ENCODE measurements around the gene TTLL6.

Gene TTLL6

GRCh38 chr17:48738424-48738802 lies 78.6 kb downstream of the TTLL6 start:
- no peak for DNase-seq (ENCODE audit: low read depth in 3 of 3)

GRCh38 chr17:48737330-48738043 lies 79.5 kb downstream of the TTLL6 start:
- DNase-seq (ENCODE audit: low read depth in 3 of 3): no peak

- no peak for DNase-seq (ENCODE audit: low read depth in 3 of 3)
Measured at GRCh38 chr17:48735062-48735351, 82.0 kb downstream of the TTLL6 start.

GRCh38 chr17:48734333-48735061 lies 82.5 kb downstream of the TTLL6 start:
- DNase-seq (ENCODE audit: low read depth in 3 of 3): no peak

DNA sequence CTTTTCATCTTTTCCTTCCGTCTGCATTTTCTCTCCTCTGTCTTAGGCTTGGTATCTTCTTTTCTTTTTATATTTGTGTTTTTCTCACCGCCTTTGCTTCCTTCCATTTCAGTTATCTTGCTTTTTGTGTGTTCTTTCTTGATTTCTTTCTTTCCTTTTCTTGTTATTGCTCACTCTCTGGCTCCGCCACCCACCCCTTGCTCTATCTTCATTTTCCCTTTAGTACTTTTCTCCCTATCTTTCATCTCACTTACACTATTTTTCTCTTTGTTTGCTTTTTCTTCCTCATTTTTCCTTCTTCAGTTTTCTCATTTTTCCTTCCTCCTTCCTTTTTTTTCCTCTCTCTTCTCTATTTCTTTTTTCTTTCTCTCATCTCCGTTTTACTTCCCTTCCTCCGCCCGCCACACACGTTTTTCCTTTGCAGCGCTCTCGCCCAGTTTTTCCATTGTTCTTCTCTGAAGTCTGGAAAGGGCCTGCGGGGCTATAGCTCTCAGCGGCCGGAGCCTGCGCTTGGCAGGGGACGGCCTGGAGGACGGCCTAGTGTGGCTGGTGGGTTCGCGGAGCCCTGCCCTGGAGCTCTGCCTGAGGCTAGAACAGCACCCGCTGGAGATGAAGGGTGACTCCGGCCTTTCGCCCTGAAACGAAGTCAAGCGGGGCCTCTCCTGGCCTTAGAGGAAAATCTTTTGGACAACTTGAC lies 83.2 kb downstream of the TTLL6 start:
- DNase-seq (ENCODE audit: low read depth in 3 of 3): no peak

GRCh38 chr17:48732688-48733629 lies 84.1 kb downstream of the TTLL6 start:
- DNase-seq (ENCODE audit: low read depth in 3 of 3): no peak

DNA sequence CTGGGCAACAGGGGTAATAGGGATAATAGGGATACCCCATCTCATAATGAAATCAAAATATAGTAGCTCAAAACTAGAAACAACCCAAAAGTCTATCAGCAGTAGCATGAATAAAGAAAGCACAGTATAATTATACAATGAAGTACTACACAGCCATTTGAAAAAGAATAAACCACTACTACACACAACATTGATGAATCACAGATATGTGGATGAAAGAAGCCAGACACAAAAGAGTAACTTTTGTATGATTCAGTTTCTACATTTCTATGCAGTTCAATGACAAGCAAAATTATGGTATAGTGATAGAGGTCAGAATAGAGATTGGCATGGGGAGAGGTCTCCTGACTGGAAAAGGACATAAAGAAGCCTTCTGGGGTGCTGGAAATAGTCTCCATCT lies 85.7 kb downstream of the TTLL6 start:
- no peak for DNase-seq (ENCODE audit: low read depth in 3 of 3)

GRCh38 chr17:48730240-48730550 lies 86.8 kb downstream of the TTLL6 start:
- DNase-seq (ENCODE audit: low read depth in 3 of 3): no peak

DNA sequence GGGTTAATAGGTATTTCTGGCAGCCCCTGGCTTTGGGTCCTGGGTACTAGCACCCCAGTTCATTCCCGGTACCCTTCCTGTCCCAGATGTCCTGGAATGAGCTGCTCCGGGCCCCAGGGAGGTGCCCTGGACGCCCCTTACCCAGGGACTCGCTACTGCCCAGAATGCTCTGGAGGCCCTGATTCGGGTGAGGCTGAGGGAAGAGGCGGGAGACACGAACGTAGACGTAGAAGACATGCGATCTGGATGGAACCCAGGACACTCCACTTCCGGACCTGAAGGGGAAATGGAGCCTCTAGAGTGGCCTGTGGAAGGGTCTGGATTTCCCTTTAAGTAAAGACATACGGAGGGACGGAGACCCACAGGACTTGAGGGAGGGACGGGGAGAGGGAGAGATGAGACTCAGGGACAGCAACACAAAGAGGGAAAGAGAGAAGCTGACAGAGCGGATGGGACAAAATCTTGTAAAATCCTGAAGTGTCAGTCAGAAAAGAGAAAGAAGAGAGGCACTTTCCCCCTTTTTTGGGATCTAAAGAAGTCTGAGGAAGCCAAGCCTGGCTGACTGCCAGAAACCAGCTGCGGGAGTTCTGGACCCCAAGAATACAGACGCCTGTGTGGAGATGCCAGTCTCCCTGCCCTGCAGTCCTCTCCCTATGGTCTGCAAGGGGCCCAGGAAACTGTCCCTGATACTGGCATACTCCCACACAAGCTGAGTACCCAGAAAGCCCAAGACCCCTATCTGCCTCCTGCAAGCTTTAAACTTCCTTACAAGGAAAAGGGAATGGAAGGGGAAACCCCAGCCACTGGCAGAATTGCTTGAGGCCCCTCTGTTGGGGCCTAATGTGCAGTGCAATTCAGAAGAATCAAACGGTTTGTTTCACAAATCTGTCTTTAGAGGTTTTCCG lies 87.4 kb downstream of the TTLL6 start:
- no peak for DNase-seq (ENCODE audit: low read depth in 3 of 3)

DNA sequence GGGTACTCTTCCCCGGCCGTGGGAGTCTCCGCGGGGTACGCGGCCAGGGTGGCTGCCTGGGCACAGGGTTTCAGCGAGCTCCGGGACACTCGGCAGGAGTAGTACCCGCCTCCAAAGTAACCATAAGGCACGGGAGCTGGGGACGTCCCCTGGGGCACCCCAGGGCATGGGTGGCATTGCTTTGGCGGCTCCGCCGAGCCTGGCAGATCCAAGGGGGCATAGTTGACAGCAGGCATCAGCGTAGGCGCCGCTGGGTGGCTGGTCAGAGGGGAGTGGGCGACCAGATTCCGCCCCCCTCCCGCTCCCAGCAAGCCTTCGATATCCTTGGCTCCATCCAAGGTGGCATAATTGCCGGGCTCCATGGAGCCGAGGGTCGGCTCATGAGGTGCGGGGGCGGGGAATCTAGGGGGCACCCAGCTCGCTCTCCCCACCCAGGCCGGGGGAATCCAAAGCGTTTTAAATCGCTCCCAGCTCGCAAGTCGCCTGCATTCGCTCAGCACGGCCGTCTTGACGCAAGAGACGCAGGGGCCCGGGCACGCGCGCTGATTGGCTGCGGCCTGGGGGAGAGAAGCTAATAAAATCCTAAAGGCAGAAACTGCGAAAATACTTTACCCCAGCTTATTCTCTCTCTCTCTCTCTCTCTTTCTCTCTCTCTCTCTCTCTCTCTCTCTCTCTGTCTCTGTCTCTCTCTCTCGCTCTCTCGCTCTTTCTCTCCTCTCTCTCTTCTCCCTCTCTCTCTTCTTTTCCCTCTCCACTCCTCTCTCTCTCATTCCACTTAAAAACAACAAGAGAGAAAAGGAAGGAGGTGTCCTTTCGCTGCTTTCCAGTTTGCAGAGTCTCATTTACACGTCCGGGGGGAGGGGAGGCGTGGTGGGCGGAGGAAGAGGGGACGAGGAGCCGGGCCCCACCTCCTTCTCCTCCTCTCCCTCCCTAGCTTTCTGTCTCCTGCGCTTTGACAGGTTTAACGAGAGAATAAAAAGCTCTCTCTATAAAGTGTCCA lies 88.5 kb downstream of the TTLL6 start, which contains the start of gene HOXB13:
TSS of gene HOXB13 (minus strand) at position 519 of the 1,000 bp plus-strand sequence. CDS start at position 362, 157 bp downstream.
- peak in 1 of 3 donors; percentile 24 for DNase-seq (ENCODE audit: low read depth in 3 of 3)

DNA sequence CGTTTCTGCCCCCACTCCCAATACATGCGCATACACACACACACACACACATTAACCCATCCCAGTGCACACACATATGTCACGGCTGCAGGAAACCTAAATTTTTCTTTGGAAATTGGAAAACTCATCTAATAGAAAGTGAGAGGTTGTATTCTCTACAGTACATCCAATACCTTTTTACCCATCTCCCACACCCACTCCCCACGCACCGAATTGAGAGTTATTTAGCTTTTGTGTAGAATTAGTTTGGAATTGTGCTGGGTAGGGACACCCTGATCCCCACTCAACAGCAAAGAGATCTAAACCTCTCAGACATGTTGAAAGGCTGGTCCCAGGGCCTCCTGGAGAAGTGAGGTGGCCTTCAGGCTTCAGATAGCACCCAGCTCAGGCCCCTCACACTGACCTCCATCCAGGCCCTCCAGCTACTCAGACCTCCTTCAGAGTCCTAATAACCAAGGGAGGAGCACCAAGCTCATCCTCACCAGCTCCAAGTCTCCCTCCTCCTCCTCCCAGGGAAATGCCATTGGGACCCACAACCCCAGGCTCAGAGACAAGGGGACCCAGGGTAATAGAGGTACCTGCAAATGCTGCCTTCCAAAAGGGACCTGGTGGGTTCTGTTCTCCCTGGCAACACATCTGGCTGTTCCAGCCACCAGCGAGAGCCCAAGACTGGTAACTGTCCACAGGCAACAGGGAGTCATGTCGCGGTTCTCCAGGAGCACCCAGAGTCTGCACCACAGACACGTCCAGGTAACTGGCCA lies 89.4 kb downstream of the TTLL6 start:
- no peak for DNase-seq (ENCODE audit: low read depth in 3 of 3)

- no peak for DNase-seq (ENCODE audit: low read depth in 3 of 3)
Measured at GRCh38 chr17:48726916-48727286, 90.1 kb downstream of the TTLL6 start.

DNA sequence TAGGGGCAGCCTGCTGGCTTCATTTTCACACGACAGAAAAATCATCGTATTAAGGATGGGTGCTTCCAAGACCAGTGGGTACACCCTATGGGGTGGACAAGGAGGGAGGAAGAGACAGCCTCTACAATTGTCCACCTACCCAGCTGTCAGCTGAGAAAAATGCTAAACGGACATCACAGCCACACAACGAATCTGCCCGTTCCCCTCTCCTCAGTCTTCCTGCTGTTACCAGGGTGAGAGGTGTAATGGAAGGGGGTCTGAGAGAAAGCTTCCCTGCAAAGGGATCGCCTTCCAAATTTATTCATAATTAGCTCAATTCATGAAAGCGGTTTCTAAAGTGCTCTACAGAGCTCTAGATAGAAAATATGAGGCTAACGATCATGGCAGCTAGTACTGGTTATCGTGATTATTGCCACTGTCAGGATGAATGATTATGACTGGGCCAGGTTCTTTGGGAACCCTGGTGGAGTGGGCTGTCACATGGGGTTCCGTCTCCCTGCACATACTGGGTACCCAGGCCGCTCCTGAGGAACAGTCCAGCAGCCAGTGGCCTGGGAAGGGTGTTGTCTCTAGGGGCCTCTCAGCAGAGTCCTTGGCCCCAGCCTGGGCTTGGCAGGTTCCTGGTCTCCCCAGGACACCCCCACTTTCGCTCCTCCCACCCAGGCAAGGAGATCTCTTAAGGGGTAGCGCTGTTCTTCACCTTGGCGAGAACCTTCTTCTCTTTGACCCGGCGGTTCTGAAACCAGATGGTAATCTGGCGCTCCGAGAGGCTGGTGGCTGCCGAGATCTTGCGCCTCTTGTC lies 90.7 kb downstream of the TTLL6 start:
- no peak for DNase-seq (ENCODE audit: low read depth in 3 of 3)

DNA sequence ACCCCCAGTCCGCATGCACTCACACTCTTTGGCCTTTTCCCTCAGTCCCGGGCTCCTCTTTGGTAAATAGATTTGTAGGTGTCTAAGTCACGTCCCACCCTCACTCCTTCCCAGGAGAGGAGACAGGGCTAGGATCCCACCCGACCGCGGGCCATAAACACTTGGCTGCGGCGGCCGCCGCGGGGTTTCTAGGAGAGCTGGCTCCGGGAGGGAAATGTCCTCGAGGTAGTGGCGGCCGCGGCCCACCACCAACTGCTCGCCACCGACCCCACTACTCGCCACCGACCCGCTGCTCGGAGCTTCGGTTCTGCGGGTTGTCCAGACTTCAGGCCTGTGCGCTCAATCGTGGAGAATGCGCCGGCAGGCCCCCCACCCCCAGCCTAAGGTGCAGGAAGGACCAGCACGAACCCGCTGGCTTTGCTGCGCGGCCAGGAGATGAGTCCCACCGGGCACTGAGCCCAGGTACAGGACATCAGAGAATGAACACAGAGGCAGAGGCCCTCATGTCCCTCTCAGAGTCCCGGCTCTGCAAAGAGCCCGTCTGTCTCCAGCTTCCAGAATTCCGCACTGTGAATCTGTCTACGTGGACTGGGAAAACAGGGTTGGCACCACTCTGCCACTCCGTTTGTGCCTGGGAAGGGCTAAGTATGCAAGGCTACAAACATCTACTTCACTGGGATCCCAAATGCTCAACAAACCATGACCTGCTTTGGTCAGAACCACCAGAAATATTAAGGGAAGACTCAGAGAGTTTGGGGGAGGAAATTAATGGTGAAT lies 91.6 kb downstream of the TTLL6 start:
- DNase-seq (ENCODE audit: low read depth in 3 of 3): no peak

GRCh38 chr17:48725004-48725287 lies 92.1 kb downstream of the TTLL6 start:
- DNase-seq (ENCODE audit: low read depth in 3 of 3): no peak

DNA sequence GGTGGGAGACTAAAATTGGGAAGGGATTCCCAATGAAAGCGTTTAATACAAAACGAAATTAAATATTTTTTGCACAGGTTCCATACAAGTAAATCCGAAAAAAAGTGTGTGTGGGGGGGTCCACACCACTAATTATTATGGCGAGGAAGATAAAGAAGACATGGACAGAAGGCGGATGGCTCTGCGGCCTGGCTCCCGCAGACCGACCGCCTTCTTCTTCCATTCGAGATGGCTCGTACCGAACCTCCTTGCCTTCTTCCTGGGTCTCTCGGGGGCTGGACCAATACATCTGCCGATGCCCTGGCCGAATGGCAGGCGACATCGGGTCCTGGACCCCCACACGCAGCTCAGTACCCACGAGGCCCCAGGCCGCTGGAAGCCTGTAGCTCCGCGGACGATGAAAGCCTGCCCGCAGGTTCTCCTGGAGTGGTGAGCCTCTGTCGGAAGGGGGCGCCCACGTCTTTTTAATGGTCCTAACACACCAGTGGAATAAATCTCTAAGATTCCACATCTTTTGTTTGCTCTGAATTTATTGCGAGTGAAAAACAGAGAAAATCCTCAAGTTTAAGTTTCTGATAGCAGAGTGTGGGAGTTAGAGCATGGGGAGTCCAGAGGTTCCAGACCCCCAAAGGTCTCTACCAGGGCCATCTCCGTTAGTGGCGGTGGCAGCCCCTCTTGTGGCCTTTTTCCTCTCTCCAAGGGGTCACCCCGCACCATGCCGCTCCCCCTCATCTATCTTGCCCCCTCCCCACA lies 92.6 kb downstream of the TTLL6 start:
- peak; percentile 59 to 76 (median 68) for DNase-seq (ENCODE audit: low read depth in 3 of 3)
